ENCODE results near the gene RNF152. TPM values are rescaled to one million over a fixed set of nuclear protein-coding genes. Genes with fewer than 3 reads are reported as not detected.

The RNF152 gene
- total and polyA plus RNA-seq, 2 of the 13 experiments (the other 11 are each of a cell fraction or from before 2014, with no cell fraction given): 0.04 TPM; not detected in 1

DNA sequence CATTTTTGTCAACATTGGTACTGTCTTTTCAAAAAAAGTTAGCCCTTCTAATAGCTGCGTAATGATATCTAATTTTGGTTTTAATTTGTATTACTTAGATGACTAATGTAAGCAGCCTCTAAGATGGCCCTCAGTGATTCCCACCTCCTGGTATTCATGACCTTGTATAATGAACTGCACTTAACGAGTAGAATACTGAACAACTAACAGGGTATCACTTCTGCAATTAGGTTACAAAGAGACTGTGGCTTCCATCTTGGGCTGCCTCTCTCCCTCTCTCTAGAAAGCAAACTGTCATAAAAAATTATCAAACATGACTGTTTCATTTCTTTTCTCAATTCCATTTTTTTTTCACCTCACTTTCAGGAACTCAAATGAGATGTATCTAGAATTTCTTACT is 120.9 kb downstream of the RNF152 start:
- DNase-seq (ENCODE audit: low spot score): no peak
- Histone ChIP-seq H3K4me3 (replicated peaks in 1 of 3; ENCODE audit: insufficient read depth in 1 of 3, low read depth in 2 of 3, low read length in 3 of 3) (no peak overlapping the region), H3K79me2 (ENCODE audit: insufficient read depth, low read length) (no peaks in the 10 kb centered on the region), H3K4me1 (ENCODE audit: insufficient read depth, low read length) (no peaks in the 10 kb centered on the region), H3K27me3 (ENCODE audit: control insufficient read depth in 1 of 2, insufficient read depth in 2 of 2, low read length in 2 of 2) (no peaks in the 10 kb centered on the region; a peak in 1 of 5 replicates), H4K20me1 (ENCODE audit: insufficient read depth, low read length) (no peaks in the 10 kb centered on the region), H3K27ac (ENCODE audit: extremely low read length, insufficient read depth, low read length) (no peak overlapping the region), H3K36me3 (replicated peaks in 1 of 2; ENCODE audit: control insufficient read depth in 1 of 2, insufficient read depth in 2 of 2, low read length in 2 of 2) (no peaks in the 10 kb centered on the region), H2AFZ (ENCODE audit: low read length) (no peak overlapping the region), H3K9ac (ENCODE audit: insufficient read depth, low read depth, low read length) (no peak overlapping the region), H3K4me2 (ENCODE audit: low read depth, low read length) (no peak overlapping the region), H3K9me3 (ENCODE audit: low read length) (no peaks in the 10 kb centered on the region)
- BruUV-seq (replicated peaks): no TSS peak
- ATAC-seq: no peak
- FAIRE-seq: no peak
- 13% methylated on average over 2 of the region's 2 CpGs for WGBS (ENCODE audit: low lambda C conversion rate)
- ChIA-PET POLR2A (no interaction called here), CTCF (ENCODE audit: low intra/inter-chr PET ratio, low total read pairs) (no interaction called here)
- in situ Hi-C loops (cut with HindIII; ENCODE audit: extremely low pct_ligation_motif_present, low pct_unique_long_range_greater_than_20kb) (no loop called here), intact Hi-C loops (cut with micrococcal nuclease; ENCODE audit: unreplicated experiment) (no loop called here)
- TF ChIP-seq, protein P1, sequence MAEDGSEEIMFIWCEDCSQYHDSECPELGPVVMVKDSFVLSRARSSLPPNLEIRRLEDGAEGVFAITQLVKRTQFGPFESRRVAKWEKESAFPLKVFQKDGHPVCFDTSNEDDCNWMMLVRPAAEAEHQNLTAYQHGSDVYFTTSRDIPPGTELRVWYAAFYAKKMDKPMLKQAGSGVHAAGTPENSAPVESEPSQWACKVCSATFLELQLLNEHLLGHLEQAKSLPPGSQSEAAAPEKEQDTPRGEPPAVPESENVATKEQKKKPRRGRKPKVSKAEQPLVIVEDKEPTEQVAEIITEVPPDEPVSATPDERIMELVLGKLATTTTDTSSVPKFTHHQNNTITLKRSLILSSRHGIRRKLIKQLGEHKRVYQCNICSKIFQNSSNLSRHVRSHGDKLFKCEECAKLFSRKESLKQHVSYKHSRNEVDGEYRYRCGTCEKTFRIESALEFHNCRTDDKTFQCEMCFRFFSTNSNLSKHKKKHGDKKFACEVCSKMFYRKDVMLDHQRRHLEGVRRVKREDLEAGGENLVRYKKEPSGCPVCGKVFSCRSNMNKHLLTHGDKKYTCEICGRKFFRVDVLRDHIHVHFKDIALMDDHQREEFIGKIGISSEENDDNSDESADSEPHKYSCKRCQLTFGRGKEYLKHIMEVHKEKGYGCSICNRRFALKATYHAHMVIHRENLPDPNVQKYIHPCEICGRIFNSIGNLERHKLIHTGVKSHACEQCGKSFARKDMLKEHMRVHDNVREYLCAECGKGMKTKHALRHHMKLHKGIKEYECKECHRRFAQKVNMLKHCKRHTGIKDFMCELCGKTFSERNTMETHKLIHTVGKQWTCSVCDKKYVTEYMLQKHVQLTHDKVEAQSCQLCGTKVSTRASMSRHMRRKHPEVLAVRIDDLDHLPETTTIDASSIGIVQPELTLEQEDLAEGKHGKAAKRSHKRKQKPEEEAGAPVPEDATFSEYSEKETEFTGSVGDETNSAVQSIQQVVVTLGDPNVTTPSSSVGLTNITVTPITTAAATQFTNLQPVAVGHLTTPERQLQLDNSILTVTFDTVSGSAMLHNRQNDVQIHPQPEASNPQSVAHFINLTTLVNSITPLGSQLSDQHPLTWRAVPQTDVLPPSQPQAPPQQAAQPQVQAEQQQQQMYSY (CRISPR knock-in tag; IDR thresholded peaks at IDR 0.05): no peak
- TF ChIP-seq PCBP2 (optimal IDR thresholded peaks at IDR 0.05; ENCODE audit: low read depth, low read length, poor library complexity, severe bottlenecking) (no peak), TRIM24 (CRISPR knock-in tag; IDR thresholded peaks at IDR 0.05) (no peak), ZNF224 (CRISPR knock-in tag; IDR thresholded peaks at IDR 0.05) (no peak), NBN (conservative IDR thresholded peaks at IDR 0.05) (no peak), NFE2L2 (IDR thresholded peaks at IDR 0.05; ENCODE audit: low read length) (no peak)
- TF ChIP-seq, protein P2, sequence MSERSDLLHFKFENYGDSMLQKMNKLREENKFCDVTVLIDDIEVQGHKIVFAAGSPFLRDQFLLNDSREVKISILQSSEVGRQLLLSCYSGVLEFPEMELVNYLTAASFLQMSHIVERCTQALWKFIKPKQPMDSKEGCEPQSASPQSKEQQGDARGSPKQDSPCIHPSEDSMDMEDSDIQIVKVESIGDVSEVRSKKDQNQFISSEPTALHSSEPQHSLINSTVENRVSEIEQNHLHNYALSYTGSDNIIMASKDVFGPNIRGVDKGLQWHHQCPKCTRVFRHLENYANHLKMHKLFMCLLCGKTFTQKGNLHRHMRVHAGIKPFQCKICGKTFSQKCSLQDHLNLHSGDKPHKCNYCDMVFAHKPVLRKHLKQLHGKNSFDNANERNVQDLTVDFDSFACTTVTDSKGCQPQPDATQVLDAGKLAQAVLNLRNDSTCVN (CRISPR knock-in tag; IDR thresholded peaks at IDR 0.05; ENCODE audit: borderline replicate concordance): no peak
- TF ChIP-seq, protein P3, sequence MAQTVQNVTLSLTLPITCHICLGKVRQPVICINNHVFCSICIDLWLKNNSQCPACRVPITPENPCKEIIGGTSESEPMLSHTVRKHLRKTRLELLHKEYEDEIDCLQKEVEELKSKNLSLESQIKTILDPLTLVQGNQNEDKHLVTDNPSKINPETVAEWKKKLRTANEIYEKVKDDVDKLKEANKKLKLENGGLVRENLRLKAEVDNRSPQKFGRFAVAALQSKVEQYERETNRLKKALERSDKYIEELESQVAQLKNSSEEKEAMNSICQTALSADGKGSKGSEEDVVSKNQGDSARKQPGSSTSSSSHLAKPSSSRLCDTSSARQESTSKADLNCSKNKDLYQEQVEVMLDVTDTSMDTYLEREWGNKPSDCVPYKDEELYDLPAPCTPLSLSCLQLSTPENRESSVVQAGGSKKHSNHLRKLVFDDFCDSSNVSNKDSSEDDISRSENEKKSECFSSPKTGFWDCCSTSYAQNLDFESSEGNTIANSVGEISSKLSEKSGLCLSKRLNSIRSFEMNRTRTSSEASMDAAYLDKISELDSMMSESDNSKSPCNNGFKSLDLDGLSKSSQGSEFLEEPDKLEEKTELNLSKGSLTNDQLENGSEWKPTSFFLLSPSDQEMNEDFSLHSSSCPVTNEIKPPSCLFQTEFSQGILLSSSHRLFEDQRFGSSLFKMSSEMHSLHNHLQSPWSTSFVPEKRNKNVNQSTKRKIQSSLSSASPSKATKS (CRISPR knock-in tag; IDR thresholded peaks at IDR 0.05): no peak
- TF ChIP-seq, protein P4, sequence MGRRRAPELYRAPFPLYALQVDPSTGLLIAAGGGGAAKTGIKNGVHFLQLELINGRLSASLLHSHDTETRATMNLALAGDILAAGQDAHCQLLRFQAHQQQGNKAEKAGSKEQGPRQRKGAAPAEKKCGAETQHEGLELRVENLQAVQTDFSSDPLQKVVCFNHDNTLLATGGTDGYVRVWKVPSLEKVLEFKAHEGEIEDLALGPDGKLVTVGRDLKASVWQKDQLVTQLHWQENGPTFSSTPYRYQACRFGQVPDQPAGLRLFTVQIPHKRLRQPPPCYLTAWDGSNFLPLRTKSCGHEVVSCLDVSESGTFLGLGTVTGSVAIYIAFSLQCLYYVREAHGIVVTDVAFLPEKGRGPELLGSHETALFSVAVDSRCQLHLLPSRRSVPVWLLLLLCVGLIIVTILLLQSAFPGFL (CRISPR knock-in tag; IDR thresholded peaks at IDR 0.05): no peak
- TF ChIP-seq, protein P5, sequence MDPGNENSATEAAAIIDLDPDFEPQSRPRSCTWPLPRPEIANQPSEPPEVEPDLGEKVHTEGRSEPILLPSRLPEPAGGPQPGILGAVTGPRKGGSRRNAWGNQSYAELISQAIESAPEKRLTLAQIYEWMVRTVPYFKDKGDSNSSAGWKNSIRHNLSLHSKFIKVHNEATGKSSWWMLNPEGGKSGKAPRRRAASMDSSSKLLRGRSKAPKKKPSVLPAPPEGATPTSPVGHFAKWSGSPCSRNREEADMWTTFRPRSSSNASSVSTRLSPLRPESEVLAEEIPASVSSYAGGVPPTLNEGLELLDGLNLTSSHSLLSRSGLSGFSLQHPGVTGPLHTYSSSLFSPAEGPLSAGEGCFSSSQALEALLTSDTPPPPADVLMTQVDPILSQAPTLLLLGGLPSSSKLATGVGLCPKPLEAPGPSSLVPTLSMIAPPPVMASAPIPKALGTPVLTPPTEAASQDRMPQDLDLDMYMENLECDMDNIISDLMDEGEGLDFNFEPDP (CRISPR knock-in tag; conservative IDR thresholded peaks at IDR 0.05): no peak
- TF ChIP-seq, protein P6, sequence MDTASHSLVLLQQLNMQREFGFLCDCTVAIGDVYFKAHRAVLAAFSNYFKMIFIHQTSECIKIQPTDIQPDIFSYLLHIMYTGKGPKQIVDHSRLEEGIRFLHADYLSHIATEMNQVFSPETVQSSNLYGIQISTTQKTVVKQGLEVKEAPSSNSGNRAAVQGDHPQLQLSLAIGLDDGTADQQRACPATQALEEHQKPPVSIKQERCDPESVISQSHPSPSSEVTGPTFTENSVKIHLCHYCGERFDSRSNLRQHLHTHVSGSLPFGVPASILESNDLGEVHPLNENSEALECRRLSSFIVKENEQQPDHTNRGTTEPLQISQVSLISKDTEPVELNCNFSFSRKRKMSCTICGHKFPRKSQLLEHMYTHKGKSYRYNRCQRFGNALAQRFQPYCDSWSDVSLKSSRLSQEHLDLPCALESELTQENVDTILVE (CRISPR knock-in tag; IDR thresholded peaks at IDR 0.05): no peak
- TF ChIP-seq, protein P7, sequence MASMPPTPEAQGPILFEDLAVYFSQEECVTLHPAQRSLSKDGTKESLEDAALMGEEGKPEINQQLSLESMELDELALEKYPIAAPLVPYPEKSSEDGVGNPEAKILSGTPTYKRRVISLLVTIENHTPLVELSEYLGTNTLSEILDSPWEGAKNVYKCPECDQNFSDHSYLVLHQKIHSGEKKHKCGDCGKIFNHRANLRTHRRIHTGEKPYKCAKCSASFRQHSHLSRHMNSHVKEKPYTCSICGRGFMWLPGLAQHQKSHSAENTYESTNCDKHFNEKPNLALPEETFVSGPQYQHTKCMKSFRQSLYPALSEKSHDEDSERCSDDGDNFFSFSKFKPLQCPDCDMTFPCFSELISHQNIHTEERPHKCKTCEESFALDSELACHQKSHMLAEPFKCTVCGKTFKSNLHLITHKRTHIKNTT (CRISPR knock-in tag; IDR thresholded peaks at IDR 0.05): no peak
